ENCODE data around the gene CLASP2.

Gene CLASP2

DNA sequence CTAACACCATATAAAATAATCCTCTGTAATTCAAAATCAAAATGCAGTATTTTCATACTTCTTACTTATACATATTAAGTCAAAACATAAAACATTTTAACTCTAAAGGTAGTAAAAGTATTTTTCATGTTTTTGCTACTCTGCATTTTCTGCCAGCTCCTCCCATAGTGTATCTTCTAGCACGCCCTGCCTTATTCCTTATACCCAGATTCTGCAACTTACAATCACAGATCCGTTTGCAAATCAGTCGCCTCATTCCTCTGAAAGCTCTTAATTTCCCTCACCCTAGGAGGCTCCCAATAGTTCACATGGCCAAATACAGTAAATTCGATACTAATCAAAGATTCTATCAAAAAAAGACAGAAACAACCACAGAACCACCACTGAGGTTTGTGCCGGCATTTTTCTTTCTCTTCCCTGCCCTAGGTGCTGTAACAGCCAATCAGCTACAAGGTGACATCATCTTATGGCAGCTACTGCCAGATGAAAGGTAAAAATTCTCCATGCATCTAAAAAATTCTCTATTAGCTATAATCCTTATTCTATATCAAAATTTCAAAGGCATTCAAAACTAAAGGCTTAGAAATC is 72.9 kb downstream of the CLASP2 start:
- peak overlapping the region in 3 of 7 experiments; percentile 3 to 33 (median 22) for H3K4me3 ChIP-seq
- no peak overlapping the region for H3K27ac ChIP-seq

DNA sequence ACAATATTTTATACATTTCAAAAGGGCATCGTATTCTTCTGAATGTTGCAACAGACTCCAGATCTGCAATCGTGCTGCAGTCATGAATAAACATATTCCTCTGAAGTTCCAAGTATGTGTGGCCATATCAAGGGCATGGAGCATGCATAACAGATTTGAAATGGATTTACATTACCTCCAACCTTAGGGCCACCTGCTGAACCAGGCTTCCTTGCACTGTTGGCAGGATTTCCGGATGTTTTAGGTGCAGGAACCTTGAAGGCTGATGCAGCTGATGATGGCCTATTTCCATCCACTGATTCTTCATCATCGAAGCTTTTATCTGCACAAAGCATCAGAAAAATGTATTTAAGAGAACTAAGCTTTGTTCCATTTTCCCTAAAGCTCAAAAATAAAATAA is 73.5 kb downstream of the CLASP2 start:
- Histone ChIP-seq H3K4me3 (no peak overlapping the region), H3K27ac (no peak overlapping the region)

DNA sequence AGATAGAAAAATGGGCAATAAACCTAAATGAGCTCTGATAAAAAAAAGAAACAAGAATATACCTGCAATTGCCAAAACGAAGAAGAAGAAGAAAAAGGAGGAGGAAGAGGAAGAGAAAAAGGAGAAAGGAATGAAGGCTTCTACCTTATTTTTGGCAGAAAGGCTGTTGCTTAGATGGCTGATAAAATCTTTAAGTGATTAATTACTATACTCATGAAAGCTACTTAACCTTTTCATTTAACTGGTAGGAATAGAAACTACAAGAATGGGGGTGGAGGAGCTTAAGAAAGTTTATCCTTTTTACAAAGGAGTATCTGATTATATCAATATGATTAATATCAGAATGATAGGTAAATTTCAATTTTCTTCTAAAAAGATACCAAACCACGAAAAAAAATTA is 75.2 kb downstream of the CLASP2 start:
- Histone ChIP-seq H3K4me3 (no peak overlapping the region), H3K27ac (no peak overlapping the region)

DNA sequence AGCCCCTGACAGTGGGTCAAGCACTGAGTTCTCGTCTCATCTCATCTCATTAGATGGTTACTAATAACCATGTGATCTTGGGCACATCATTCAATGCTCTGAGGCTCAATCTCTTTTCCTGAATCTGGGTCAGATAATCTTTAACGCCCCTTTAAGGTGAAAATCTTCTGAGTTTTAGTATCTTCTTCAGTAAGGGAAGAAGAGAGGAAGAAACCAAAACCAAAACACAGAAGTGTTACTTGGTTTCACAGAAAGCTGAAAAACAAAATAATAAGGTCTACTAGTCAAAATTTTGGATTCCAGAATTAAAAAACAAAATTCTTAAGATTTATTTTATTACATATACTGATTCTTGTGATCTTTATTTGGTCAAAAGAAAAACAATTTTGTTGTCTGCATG is 78.2 kb downstream of the CLASP2 start:
- no peak overlapping the region for H3K27ac ChIP-seq
- no peak overlapping the region for H3K4me3 ChIP-seq

DNA sequence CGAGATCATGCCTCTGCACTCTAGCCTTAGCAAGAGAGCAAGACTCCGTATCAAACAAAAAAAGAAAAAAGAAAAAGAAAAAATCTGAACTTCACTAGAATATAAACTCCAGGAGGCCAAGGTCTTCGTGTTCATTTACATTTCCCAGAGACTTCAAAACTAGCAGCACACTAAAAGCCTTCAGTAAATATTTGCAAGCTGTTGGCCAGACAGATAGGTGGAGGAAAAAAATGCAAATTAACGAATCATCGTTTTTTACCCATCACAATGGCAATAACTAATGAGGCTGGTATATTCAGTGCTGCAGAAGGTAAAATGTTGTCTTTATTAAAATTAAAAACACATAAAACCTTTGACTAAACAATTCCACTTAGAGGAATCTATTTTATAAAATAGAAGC is 80.6 kb downstream of the CLASP2 start:
- no peak overlapping the region for H3K27ac ChIP-seq

DNA sequence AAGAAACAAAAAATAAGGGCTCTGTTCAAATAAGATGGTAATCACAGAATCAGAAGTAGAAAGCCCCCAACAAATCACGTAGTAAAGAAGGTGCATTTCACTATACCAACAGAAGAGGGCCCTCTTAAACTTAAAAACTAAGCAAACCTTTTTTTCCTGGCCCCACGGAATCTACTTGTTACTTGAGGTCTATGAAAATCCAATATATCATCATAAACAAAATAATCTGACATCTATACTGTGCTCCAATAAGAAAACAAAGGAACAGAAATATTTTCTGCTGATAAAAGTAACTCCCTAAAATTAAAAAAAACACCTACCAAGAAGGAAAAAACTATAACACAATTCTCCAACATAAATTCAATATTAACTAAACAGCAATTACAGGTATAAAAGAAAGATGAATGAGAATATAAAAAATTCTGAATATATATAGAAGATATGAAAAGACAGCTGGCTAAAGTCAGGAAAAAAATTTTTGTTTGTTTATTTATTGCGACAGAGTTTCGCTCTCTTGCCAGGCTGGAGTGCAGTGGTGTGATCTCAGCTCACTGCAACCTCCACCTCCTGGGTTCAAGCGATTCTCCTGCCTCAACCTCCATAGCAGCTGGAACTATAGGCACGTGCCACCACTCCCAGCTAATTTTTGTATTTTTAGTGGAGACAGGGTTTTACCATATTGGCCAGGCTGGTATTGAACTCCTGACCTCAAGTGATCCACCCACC is 81.8 kb downstream of the CLASP2 start:
- H3K4me3 ChIP-seq = no peak overlapping the region
- no peak overlapping the region for H3K27ac ChIP-seq

More for the DNA sequence above, 80.6 kb downstream of the CLASP2 start:
- H3K4me3 ChIP-seq = no peak overlapping the region

DNA sequence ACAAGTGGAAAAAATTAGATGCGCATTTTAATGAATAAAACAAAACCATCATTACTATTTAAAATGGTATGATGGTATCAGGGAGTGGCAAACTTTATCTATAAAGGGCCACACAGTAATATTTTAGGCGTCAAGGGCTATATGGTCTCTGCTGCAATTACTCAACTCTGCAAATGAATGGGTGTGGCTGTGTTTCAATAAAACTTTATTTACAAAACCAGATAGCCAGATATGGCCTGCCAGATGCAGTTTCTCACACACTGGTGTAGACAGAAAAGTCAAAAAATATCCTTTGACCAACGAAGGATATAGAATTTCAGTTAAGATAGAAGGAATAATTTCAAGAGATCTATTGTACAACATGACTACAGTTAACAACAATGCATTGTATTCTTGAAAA is 83.8 kb downstream of the CLASP2 start:
- no peak overlapping the region for H3K27ac ChIP-seq

DNA sequence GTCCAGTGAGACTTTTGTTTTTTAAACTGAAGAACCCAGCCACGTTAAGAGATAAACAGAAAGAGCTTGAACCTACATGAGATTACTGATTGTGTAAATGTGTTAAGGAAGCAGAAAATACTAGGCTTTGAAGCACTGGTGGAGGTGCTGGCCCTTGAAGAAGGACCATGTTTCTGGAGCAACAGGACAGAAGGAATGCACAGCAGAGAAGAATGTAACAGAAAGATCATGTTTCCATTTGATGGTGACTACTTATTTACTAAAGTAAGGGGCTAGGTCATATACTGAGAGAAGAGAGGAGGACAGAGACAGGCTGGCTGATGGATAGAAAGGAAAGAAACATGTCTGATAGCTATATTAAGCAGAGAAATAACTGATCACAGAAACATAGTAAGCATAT is 88.8 kb downstream of the CLASP2 start:
- no peak overlapping the region for H3K27ac ChIP-seq
- no peak overlapping the region for H3K4me3 ChIP-seq

More for the DNA sequence above, 83.8 kb downstream of the CLASP2 start:
- H3K4me3 ChIP-seq = no peak overlapping the region

DNA sequence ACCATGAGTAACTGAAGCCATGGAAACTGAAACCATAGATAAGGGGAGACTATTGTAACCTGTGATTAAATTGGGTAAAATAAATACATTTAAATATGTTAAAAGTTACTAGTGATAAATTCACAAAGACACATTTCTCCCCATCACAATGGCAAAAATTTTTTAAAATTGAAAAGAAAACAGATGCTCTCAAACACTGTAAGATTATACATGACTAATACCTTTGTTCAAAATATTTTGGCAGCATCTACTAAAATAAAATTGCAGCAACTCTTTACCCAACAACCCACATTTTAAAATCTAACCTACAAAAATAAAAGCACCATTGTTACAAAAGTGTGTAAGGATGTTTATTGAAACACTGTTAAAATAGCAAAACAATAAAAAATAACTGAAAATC is 93.3 kb downstream of the CLASP2 start:
- Histone ChIP-seq H3K4me3 (no peak overlapping the region), H3K27ac (no peak overlapping the region)

DNA sequence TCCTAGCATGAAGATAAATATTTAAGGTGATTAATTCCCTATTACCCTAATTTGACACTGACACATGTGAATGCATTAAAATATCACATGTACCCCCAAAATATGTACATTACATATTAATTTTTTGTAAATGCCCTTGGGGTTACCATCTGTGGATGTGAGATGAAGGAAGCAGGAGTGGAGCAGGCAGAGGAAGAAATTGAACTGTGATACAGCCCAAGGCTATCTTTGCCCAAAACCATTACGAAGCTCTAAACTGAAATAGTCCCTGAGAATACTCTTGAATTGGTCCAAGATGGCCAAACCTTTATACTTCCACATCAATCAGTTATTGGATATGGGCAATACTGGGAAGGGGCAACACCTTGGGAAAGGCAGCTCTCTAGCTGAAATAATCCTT is 105.0 kb downstream of the CLASP2 start:
- H3K4me3 ChIP-seq = no peak overlapping the region
- H3K27ac ChIP-seq = no peak overlapping the region

DNA sequence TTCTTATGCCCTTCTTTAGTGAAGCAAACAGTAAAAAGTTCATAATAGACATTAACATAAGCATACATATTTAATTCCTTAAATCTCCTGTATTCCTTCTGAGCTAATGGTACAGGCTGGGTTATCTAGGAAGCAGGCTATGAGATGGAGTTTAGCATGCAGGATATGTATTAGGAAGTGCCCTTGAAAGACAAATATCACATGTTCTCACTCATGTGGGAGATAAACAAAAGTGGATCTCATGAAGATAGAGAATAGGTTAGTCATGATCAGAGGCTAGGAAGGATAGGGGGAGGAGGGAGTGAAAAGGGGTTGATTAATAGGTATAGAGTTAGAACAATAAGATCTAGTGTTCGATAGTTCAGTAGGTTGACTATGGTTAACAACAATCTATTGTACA is 105.4 kb downstream of the CLASP2 start:
- Histone ChIP-seq H3K27ac (no peak overlapping the region), H3K4me3 (no peak overlapping the region)

DNA sequence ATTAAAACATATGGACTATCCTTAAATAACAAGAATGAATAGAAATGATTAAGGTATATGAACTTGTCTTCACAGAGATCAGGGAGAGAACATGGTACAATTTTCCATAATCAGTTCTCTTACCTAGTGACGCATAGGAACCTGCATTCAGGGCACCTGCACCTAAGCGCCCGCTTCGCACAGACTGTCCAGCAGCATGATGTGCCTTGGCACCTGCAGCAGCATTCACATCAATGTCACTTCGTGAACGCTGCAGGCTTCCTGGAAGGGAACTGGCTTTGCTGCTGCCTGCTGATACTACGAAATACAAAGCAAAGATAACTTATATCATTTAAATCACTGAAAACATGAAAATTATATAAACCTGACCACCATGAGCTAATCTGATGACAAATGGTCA is 115.2 kb downstream of the CLASP2 start:
- no peak overlapping the region for H3K4me3 ChIP-seq
- no peak overlapping the region for H3K27ac ChIP-seq

DNA sequence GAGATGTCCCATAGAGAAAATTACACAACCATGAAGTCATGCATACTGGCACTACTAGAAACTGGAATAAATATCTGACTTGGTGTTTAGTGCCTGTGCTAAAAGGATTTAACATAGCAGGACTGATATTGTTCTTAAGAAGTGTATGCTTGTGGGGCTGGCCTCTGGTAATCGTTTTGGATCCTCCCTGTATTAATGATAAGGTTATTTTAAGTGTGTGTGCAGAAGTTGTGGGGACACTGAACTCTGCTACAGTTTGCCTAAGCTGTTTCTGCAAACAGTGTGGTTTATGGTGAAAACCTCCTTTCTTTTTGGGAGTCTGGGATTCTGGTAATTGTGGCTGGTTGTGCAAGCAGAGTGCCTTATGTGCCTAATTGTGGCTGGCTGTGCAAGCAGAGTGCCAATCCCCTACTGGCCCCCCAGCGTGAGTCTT is 120.8 kb downstream of the CLASP2 start:
- Histone ChIP-seq H3K27ac (no peak overlapping the region), H3K4me3 (no peak overlapping the region)

DNA sequence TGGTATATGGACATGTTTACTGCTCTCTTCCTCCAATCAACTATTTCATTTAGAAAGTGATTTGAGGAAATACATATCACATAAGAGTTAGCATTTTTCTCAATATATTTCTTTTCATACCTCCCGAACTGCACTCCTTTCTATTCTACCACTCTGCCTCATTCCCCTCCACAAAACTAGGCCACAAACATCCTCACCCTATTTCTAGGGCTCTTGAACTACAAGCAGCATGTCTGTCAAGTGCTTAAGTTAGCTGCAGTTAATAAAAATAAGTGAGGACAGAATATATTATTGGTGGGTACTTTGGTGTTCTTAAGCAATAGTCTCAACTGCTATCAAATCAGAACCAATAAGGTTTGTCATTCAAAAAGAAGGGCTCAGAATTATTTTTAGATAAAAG is 125.1 kb downstream of the CLASP2 start:
- Histone ChIP-seq H3K27ac (no peak overlapping the region), H3K4me3 (no peak overlapping the region)

DNA sequence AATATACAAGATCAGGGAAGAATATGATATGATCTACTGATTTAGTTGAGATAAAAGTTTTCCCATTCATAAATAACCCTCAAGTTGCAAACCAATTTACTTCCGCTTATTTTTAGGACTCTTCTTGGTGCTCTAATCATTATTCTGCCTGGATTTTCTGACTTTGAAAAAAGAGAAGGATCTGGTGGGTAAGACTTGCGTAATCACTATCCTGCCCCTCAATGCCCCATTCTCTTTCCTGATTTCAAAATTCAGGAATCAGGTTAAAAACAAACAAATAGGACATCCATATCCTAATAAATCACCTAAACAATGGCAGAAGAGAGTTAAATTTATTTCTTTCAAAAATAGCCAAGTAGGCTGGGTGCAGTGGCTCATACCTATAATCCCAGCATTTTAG is 127.5 kb downstream of the CLASP2 start:
- no peak overlapping the region for H3K27ac ChIP-seq
- H3K4me3 ChIP-seq = no peak overlapping the region

DNA sequence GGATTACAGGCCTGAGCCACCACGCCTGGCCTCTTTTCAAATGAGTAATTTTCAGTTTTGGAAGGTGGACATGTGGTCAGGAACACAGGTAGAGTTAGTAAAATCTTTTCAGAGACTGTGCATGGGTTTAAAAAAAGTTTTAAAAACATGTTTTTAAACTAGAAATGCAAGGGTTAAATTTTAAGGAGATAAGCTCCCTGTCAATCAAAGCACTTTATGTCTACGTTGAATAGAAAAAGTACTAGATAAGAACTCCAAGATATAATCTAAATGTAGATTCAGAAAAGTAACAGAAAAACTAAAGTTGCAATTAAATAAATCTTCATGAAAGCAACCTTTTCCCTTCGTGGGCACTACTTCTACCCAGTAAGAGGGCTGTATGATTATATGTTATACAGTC is 131.7 kb downstream of the CLASP2 start:
- no peak overlapping the region for H3K27ac ChIP-seq
- no peak overlapping the region for H3K4me3 ChIP-seq

DNA sequence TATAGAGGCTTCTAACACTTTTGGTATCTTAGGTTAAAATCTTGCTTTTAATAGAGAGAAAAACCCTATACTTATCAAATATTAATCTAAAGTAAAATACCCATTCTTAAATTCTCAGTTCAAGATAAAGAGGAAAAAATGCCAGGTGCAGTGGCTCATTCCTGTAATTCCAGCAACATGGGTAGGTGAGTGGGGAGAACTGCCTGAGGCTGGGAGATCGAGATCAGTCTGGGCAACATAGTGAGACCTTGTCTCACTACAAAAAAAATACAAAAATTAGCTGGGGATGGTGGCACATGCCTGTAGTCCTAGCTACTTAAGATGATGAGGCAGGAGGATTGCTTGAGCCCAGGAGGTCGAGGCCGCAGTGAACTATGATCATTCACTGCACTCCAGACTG is 135.8 kb downstream of the CLASP2 start:
- Histone ChIP-seq H3K27ac (no peak overlapping the region), H3K4me3 (no peak overlapping the region)

DNA sequence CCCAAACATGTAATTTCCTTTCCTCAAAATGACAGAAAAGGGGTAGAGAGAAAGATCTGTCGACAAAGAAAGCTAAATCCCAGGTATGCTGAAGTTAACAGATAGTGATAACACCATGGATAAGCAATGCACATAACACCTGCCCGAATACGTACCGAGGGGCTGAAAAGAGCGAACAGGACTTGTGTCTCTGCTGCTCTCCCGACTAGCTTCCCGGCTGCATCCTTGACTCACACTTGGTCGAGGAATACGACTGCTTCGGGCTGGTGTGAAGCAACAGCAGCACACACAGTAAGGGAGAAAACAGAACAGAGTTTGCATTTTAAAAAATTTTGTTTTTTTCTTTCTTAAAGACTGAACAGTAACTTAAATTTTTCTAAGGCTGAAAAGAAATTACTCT is 136.4 kb downstream of the CLASP2 start:
- H3K27ac ChIP-seq = no peak overlapping the region
- H3K4me3 ChIP-seq = no peak overlapping the region

DNA sequence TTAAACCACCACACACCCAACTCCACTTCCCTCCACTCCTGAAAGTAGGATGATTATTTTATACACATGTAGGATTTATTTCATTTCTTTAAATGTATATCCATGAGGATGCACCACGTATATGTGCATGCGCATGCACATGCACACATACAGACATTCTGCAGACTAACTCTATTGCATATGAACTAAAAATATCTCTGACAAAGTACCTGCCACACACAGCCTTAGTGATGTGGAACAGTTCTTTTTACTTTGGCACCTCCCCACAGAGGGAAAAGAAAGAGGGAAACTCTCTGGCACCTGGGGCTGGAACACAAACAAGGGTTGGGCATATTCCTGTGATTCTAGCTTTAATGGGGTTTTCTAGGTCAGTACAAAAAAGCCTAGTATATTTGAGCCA is 138.2 kb downstream of the CLASP2 start:
- no peak overlapping the region for H3K27ac ChIP-seq
- no peak overlapping the region for H3K4me3 ChIP-seq

DNA sequence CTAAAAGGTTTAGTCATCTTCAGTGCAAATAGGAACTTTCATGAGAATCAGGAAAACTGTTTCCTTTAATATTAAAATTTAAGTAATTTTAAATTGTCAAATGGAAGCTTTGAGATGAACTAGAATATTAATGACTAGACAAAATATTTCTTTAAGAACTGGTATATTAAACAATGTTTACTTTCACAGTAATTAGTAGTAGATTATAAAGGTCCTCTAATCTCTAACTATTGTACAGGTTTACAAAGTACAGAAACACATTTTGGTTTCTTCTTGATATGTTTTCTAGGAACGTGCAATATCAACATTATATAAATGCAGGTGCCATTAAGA is 138.9 kb downstream of the CLASP2 start:
- peak overlapping the region in 1 of 21 experiments; percentile 20 for H3K27ac ChIP-seq
- no peak overlapping the region for H3K4me3 ChIP-seq

DNA sequence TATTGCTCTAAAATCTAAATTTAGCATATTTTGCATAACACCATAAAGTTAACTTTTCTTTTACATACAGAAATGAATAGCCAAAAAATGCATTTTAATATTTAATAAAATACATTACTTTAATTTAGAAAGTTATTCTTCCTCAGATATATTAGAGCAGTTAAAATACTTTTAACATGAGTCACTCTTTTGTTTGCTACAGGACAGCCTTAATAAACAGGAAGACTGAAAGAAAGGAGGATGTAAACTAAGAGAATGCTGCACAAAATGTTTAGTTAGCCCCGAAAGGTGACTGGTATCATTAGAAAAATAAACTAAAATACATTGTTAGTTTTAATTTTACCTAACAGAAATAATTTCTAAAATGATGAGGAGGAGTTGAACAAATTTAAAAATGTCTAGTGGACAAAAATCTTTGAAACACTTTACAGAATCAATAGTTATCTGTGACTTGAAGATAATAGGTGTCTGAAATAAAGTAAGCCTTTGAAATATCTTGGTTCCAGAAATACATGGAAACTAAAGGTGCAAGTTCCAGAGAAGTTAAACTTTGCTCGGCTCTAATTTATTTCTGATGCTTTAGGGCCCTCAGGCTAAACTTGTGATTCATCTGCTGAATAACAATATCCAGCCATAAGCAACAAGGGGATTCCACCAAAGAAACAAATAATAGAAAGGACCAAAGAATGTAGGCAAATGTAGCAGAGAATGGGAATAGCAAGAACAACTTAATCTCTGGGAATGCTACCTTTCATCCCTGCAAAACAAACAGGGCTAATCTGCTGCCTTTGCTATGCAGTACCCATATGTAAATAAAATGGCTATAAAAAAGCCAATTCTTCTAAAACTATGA is 139.5 kb downstream of the CLASP2 start:
- Histone ChIP-seq H3K27ac (peak overlapping the region in 1 of 21 experiments; percentile 20), H3K4me3 (no peak overlapping the region)
